DMS53 (cell line): Measurements from ENCODE around the gene GALNTL6.
"Not testable (repeated sequence)": the region's sequence is repeated elsewhere in the genome, so short reads cannot be mapped to it uniquely, and the experiment has no call there.

Experiments used
- DNase-seq: peaks from one replicate; lab custom pipeline; 2025; lab: John Stamatoyannopoulos, UW

The GALNTL6 gene

GRCh38 chr4:172750910-172751309 is 937.7 kb downstream of the GALNTL6 start:
- DNase-seq, result no peak

GRCh38 chr4:172751550-172751949 is 938.3 kb downstream of the GALNTL6 start:
- no peak for DNase-seq

- no peak for DNase-seq
These were observed 945.6 kb downstream of the GALNTL6 start for GRCh38 chr4:172758586-172759340.

GRCh38 chr4:172760512-172760911 is 947.3 kb downstream of the GALNTL6 start:
- no peak for DNase-seq

- DNase-seq, result peak; percentile 29
These were observed 949.7 kb downstream of the GALNTL6 start for GRCh38 chr4:172762895-172763294.

- no peak for DNase-seq
These were observed 957.6 kb downstream of the GALNTL6 start for GRCh38 chr4:172770787-172771186.

- DNase-seq, result no peak
These were observed 959.6 kb downstream of the GALNTL6 start for GRCh38 chr4:172772781-172773180.

GRCh38 chr4:172776203-172776861 is 963.1 kb downstream of the GALNTL6 start:
- no peak for DNase-seq

GRCh38 chr4:172777729-172778431 is 964.7 kb downstream of the GALNTL6 start:
- no peak for DNase-seq

GRCh38 chr4:172778583-172778982 is 965.4 kb downstream of the GALNTL6 start:
- no peak for DNase-seq

GRCh38 chr4:172780566-172781081 is 967.4 kb downstream of the GALNTL6 start:
- DNase-seq, result no peak

- DNase-seq, result no peak
These were observed 972.4 kb downstream of the GALNTL6 start for GRCh38 chr4:172785613-172786012.

- no peak for DNase-seq
These were observed 973.0 kb downstream of the GALNTL6 start for GRCh38 chr4:172786039-172786792.

- no peak for DNase-seq
These were observed 973.9 kb downstream of the GALNTL6 start for GRCh38 chr4:172787111-172787510.

GRCh38 chr4:172791841-172792240 is 978.6 kb downstream of the GALNTL6 start:
- no peak for DNase-seq

- DNase-seq, result no peak
These were observed 980.5 kb downstream of the GALNTL6 start for GRCh38 chr4:172793565-172794306.

GRCh38 chr4:172794307-172794703 is 981.1 kb downstream of the GALNTL6 start:
- no peak for DNase-seq

- not testable (repeated sequence) for DNase-seq
These were observed 984.1 kb downstream of the GALNTL6 start for GRCh38 chr4:172797281-172797680.

- no peak for DNase-seq
These were observed 988.8 kb downstream of the GALNTL6 start for GRCh38 chr4:172802032-172802431.

- no peak for DNase-seq
These were observed 993.6 kb downstream of the GALNTL6 start for GRCh38 chr4:172806841-172807240.

GRCh38 chr4:172808196-172808595 is 995.0 kb downstream of the GALNTL6 start:
- DNase-seq, result no peak
